NCI-H2196 (cell line): Measurements from ENCODE around the gene ICOS.

Experiments
- DNase-seq: peaks from one replicate; lab custom pipeline; 2025; ENCODE audit not compliant: unreplicated experiment; lab: John Stamatoyannopoulos, UW

The ICOS gene

GRCh38 chr2:204005940-204006721 is 69.6 kb downstream of the ICOS start:
- no peak for DNase-seq

- DNase-seq, result no peak
These were observed 71.8 kb downstream of the ICOS start for GRCh38 chr2:204008352-204008751.

- no peak for DNase-seq
These were observed 74.3 kb downstream of the ICOS start for GRCh38 chr2:204010628-204011560.
